Forelimb muscle (tissue), 1 donor: Measurements from ENCODE around the gene C9orf78. TPM values are rescaled to one million over a fixed set of nuclear protein-coding genes. Genes with fewer than 3 reads are reported as not detected.

Source experiments
- polyA plus RNA-seq: library from polyadenylated mRNA; unstranded; fragments of 120-200 nt; gene quantifications from one replicate; pipeline ENCODE4 v1.2.1, GENCODE V29; 2013; ENCODE audit not compliant: insufficient read length

The C9orf78 gene
- polyA plus RNA-seq, 1 donor, result 46.7 TPM

Other genes starting within 250 kb of the C9orf78 start
- 0.23 TPM for gene C9orf50, start 214.2 kb downstream of the C9orf78 start, polyA plus RNA-seq
- gene NTMT1, start 209.1 kb downstream of the C9orf78 start, polyA plus RNA-seq, result 37.3 TPM
- 11.8 TPM for gene ASB6, start 193.1 kb downstream of the C9orf78 start, polyA plus RNA-seq
- 4.5 TPM for gene PRRX2, start 169.6 kb downstream of the C9orf78 start, polyA plus RNA-seq
- gene PTGES, start 82.2 kb downstream of the C9orf78 start, polyA plus RNA-seq, result 9.5 TPM
- gene TOR1B, start 32.1 kb downstream of the C9orf78 start, polyA plus RNA-seq, result 15.0 TPM
- gene TOR1A, start 11.1 kb downstream of the C9orf78 start, polyA plus RNA-seq, result 23.0 TPM
- gene USP20, start 183 bp upstream of the C9orf78 start, polyA plus RNA-seq, result 12.6 TPM
- gene FNBP1, start 207.9 kb upstream of the C9orf78 start, polyA plus RNA-seq, result 19.1 TPM
- gene GPR107, start 218.6 kb upstream of the C9orf78 start, polyA plus RNA-seq, result 33.4 TPM